Cerebellar cortex (tissue), 1 donor: ENCODE results near the gene DAB1.
"Not testable (repeated sequence)": the region's sequence is repeated elsewhere in the genome, so short reads cannot be mapped to it uniquely, and the experiment has no call there.

Source experiments
- DNase-seq: peaks from one replicate; pipeline ENCODE4 v3.0.0-alpha.2; 2015; ENCODE audit warnings: low spot score

Gene DAB1

GRCh38 chr1:57117753-57118152 is 306.1 kb downstream of the DAB1 start:
- no peak for DNase-seq

- peak; percentile 23 for DNase-seq
These were observed 307.0 kb downstream of the DAB1 start for GRCh38 chr1:57116871-57117270.

- DNase-seq: no peak
These were observed 308.7 kb downstream of the DAB1 start for GRCh38 chr1:57115030-57115614.

GRCh38 chr1:57112148-57112547 is 311.7 kb downstream of the DAB1 start:
- peak; percentile 30 for DNase-seq

DNA sequence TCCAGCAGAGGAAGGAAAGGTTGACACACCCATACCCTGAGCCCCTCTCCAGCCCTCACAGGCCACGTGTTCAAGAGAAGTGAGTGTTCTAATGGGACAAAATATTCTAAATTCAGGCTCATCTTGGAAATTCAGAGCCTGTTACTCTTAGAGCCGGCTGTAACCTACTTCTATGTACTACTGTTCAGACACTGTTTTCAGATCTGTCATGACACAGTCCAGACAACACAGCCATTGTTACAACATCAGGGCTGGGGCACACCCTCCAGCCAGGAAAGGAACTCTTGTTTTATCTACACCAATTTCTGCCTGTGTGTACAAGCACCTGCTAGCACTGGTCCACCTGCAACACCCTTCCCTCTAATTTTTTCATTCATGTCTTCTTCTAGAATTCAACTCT is 312.7 kb downstream of the DAB1 start:
- DNase-seq: no peak

GRCh38 chr1:57109883-57110282 is 314.0 kb downstream of the DAB1 start:
- DNase-seq: no peak

GRCh38 chr1:57109247-57109646 is 314.6 kb downstream of the DAB1 start:
- DNase-seq: no peak

- no peak for DNase-seq
These were observed 317.6 kb downstream of the DAB1 start for GRCh38 chr1:57106296-57106695.

DNA sequence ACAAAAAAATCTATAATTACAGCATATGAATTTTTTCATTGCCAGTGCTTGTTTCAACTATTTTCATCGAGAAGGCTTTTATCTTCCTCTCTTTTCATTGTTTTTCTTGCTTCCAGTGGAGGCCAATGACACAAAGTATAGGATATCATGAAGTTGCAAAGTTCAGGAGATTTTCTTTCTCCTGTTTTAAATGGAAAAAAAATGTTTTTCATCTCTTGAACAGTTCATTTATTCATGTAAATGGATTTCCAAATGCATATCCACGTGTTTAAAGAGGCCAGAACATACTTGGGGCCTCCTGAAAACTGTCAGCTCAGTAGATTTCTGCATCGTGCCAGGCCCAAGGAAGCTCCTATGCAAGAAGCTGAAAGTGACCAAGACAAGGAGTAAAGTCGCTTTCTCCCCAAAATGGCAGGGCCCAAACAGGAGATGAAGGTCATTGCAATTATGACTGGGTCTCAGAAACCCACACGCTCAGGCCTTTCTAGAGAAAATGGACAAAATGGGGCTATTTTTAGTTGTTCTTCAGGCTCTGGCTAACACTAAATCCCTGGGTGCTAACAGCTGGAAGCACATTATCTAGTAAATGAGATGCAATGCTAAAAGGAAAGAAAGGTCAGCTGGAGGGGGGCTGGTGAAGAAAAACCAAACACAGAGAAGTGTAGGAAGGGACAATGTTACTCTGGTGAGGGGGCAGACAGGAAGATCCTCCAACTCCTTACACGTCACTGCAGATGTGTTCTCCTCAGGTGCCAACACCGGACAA is 321.1 kb downstream of the DAB1 start:
- DNase-seq: no peak

DNA sequence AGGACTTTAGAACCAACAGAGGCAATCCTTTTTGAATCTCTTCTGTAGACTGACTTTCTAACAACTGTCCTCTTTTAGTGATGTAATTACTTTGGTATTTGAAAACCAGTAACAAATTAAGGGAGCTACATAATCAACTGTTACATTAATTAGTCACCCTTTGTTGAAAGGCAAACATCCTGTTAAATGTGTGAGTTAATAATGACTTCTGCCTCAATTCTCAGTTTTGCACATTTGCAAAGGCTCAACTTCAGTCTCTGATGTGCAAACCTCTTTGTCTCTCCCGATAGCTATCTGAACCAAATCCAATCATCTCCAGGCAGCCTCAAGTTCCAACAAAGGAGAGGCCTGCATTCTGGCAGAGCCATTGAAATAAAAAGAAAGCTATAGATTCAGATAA is 322.7 kb downstream of the DAB1 start:
- no peak for DNase-seq

DNA sequence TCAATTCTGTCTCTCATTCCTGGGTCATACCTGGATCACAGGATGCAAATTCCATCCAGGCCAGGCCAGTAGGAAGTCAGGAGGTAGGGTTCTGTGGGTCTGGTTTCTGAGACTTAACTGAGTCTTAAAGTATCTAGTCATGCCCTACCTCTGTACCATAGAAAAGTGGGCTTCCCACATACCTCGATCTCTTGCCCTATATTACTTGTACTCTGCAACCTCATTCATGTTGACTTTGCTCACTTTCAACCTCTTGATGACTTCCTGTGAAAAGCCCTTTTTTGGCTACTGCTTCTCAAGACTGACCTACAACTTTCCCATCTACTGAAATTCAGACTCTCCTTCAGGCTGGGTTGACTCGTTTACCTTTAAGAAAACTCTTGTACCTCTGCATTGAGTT is 329.1 kb downstream of the DAB1 start:
- no peak for DNase-seq

DNA sequence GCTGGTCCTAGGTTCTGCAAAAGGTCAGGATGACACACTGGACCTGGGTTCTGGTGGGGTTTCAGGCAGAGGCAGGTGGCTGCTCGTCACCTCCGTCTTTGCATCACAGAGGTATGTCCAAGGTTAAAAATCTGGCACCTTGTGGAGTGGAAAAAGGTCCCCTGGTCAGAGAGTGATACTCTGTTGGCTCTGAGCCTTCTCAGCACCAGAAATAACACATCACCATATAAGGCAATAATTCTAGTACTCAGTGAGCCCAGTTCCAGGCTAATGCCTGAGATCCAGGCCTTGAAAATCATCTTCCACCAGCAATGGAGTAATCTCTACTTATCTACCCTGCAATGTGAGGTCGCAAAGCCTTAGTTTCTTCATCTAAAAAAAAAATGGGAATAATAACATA is 330.7 kb downstream of the DAB1 start:
- no peak for DNase-seq

- no peak for DNase-seq
These were observed 332.2 kb downstream of the DAB1 start for GRCh38 chr1:57091642-57092041.

GRCh38 chr1:57089855-57090254 is 334.0 kb downstream of the DAB1 start:
- no peak for DNase-seq

DNA sequence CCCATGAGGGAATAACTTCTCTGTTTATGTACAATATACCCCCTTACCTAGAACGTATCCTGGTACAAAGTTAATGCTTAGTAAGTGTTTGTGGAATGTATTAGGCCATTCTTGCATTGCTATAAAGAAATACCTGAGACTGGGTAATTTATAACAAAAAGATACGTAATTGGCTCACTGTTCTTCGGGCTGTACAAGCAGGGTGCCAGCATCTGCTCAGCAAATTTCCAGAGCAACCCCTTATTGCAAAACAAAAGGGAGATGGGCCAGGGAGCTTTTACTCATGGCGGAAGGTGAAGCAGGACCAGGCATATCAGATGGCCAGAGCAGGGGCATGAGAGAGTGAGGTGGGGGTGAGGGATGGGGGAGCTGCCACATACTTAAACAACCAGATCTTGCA is 334.6 kb downstream of the DAB1 start:
- no peak for DNase-seq

GRCh38 chr1:57088653-57089052 is 335.2 kb downstream of the DAB1 start:
- DNase-seq: no peak

DNA sequence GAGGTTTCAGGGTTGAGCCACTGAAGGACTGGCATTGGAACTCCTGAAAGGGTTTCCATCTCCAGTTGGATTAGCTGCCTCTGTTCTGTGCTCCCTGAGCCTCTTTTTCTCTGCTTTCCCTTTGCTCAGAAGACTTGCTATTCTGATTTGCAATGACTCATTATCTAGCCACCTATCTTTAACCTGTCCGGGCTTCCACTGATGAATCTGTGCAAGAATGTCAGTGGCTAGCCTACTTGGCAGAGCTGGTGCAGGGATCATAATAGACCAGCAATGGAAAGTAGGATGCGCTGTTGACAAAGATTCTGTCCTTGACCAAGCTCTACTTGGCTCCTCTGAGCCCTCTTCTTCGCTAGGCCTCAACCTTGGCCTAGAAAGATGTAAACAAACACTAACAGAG is 336.2 kb downstream of the DAB1 start:
- DNase-seq: not testable (repeated sequence)

GRCh38 chr1:57086154-57086553 is 337.7 kb downstream of the DAB1 start:
- peak; percentile 86 for DNase-seq

DNA sequence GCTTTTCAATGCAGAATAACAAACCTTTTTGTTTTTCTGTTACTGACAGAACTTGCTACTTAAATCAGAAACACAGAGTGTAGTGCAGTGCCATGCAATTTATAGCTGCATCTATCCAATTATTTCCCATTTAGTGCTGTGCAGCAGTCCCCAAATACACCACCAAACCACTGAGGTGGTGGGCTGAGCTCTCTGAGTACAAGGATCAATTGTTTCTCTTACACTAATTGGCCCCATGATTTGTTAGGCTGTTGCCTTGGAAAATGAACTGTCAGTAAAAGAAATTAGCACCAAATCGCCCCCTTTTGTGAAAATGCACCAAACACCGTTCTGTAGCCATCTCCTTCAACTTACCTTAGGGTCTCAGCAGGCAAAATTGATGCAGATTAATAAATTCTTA is 339.2 kb downstream of the DAB1 start:
- no peak for DNase-seq

DNA sequence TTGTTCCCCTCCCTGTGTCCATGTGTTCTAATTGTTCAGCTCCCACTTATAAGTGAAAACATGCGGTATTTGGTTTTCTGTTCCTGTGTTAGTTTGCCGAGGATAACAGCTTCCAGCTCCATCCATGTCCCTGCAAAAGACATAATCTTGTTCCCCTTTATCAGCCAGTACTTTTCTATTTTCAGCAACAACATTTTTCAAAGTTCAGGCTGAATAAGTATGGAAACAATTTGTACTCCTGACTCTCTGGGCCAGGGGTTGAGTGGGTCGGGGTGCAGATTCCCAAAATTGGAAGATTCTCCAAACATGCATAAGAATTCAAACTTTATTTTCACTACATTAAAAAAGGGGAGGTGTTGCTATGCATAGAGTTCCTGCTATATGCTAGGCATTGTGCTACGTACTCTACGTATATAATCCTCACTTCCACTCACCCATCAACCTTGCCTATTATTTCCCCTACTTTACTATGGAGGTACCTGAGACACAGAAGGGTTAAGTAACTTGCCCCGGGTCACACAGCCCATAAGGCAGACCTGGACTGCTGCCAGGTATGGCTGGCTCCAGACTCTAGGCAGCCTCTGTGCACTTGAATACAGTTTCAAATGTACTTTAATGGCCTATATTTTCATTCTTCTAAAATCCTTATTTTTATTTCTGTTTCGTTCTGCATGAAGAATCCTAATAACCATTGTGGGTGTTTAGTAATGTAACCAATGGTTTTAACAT is 341.0 kb downstream of the DAB1 start:
- DNase-seq: no peak

DNA sequence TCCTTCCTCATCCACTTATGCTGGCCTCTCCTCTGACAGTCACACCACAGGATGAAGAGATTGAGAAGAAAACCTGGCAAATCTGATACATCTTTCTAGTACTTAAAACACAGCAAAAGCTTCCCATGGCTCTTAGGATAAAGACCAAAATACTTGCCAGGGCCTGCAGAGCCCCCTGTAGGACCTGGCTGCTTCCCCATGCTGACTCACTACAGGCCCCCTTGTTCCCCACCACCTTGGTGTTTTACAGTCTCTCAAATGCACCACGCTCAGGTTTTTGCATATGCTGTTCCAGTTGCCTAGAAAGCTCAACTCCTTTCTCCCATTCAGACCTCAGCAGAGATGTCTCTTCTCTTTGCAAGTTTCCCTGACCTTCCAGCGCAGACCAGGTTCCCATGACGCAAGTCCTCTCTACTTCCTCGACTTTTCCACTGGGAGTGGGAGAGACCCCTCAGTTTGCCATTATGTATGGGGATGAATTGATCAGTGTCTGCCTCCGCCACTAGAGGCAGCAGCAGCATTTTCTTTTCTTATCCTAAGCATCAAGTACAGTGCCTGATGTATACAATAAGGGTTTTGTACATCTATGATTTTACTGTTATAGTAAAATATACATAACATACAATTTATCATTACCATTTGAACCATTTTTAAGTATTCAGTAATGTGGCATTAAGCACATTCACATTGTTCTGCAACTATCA is 344.3 kb downstream of the DAB1 start:
- no peak for DNase-seq

DNA sequence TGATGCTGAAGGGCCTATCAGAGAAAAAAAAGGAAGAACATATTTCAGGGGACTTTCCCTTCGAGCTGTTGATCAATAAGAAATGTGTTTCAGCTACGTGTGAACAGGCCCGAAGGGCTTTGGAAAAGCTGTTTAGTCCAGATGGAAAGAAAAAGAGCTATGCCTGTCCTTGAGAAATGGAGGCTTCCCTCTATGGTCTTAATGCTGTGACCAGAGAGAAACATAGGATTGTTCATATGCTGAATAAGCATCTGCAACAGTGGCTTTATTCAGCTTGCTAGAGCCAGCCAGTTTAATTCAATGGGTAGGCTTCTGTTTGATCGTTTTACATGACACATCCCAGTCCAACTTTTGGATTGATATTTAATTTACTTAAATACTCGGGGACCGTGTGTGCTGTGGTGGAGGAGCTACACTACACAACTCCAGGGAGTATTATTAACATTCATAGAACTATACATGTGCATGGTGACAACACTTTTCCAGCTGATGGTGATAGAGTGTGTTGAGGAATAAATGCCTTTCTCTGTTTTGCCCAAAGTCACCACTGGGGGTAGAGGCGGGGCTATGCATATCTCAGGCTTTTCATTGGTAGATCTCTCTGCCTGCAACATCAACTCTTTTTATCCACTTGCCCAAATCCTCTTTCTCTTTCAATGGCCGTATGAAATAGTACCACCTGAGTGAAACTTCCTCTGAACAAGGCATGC is 351.3 kb downstream of the DAB1 start:
- DNase-seq: no peak
